ENCODE data around the gene POLR1G.
"Not testable (repeated sequence)": the region's sequence is repeated elsewhere in the genome, so short reads cannot be mapped to it uniquely, and the experiment has no call there.

Gene POLR1G

DNA sequence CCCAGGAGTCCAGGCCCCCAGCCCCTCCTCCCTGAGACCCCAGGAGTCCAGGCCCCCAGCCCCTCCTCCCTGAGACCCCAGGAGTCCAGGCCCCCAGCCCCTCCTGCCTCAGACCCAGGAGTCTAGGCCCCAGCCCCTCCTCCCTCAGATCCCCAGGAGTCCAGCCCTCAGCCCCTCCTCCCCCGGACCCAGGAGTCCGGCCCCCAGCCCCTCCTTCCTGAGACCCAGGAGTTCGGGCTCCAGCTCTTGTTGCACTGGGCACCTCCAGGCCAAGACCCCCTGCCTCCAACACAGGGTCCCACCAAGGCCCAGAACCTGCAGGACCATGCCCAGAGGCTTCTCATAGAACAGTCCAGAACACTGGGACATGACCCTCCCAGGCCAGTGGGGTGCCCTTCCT is 13.5 kb downstream of the POLR1G start:
- in situ Hi-C loops (cut with HindIII; ENCODE audit: low sequenced_read_pairs), result no loop called here

DNA sequence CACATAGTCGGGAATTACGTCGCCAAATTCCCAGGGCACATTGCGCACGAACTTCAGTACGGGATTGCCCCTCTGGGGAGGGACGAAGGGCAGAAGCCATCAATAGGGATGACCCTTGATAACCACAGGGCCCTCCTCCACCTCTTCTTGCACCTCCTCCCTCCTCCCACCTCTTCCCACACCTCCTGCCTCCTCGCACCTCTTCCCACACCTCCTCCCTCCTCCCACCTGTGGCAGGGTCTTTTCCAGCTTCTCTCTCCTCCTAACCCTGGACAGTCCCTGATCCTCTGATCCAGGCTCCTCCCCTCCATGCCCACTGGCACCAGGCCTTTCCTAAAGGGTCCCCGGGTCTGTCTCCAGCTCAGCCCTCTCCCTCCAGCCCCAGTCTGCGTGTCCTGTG is 13.9 kb downstream of the POLR1G start:
- in situ Hi-C loops (cut with HindIII; ENCODE audit: low sequenced_read_pairs), result no loop called here

DNA sequence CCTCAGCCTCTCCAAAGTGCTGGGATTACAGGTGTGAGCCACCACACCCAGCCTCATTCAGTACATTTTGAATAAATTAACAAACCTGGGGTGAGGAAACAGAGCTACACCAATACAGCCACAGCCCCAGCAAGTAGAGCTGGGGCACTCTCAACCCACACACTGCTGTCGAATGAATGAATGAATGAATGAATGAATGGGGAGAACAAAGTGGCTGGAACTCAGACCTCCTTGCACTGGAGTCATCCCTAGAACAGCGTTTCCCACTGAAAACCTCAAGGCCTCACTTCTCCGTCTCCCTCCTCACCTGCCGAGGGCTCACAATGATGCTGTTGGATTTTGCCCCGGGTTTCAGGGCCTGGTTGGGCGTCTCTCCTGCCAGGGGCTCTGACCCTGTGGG is 14.4 kb downstream of the POLR1G start:
- in situ Hi-C loops (cut with HindIII; ENCODE audit: low sequenced_read_pairs), result no loop called here

DNA sequence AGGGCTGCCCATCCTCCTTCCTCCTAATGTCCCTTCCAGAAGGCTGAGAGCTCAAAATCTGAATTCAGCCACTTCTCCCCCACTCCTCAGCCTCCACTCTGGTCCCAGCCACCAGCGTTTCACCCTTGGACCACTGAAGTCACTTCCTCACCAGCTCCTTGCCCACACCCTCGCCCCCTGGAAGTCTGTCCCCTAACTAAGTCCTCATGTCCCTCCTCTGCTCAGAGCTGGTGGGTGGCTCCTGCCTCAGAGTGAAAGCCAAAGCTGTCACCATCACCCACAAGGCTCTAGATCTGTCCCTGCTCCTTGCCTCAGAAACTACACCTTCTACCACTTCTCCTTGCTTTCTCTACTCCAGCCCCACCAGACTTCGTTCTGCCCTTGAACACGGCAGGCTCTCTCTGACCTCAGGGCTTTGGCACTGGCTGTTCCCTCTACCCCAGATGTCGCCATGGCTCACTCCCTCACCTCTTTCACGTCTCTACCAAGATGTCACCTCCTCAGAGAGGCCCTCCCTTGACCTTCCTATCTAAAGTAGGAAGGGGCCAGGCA is 15.6 kb downstream of the POLR1G start:
- in situ Hi-C loops (cut with HindIII; ENCODE audit: low sequenced_read_pairs), result no loop called here

DNA sequence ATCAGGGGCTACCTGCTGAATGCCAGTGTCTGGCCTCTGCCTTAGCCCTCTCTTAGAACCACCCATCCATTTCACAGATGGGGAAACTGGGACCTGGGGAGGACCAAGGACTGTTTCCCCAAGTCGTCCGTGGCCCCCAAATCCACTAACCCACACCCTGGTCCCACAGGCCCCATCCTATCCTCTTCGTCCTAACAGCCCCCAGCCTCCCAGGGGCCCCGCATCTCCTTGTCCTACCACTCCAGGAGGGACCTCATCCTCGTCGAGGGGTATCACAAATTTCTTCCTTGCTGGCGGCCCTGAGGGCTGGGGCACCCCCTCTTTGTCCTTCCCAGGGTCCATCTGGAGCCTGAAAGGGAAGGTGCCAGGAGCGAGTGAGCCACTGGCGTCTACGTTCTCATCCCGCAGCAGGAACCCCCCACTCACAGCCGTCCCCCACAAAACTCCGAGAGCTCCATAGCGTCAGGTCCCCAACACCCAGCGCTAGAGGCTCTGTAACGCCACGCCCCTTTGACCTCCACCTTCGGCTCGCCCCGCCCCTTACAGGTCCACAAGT is 16.7 kb downstream of the POLR1G start:
- in situ Hi-C loops (cut with HindIII; ENCODE audit: low sequenced_read_pairs), result no loop called here

DNA sequence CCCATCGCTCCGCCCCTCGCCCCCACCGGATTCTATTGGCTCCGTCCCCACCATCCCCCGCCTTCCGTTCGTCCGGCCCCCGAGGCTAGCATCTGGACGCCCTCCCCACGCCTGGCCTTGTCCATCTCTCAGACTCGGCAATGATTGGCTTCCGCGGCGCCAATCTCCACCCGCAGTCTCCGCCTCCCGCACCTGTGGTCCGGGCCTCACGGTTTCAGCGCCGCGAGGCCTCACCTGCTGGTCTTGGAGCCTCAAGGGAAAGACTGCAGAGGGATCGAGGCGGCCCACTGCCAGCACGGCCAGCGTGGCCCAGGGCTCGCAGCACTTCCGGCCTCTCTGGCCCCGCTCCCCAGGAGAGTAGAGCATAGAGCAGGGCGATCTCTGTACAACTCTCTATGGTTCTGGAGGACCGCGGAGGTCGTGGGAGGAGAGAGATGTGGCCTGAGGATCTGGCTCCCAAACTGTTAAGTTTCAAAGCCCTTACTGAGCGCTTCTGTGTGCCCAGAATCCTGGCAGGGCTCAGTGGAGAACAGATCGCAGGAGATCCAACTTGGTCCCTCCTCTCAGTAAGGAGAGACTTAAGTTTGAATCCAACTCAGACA is 17.2 kb downstream of the POLR1G start, which contains the start of gene ERCC1:
Gene ERCC1, minus strand, starts transcription at position 329 of the 602 bp plus-strand sequence. CDS start 543 bp downstream, outside the sequence.
- in situ Hi-C loops (cut with HindIII; ENCODE audit: low sequenced_read_pairs), result no loop called here

DNA sequence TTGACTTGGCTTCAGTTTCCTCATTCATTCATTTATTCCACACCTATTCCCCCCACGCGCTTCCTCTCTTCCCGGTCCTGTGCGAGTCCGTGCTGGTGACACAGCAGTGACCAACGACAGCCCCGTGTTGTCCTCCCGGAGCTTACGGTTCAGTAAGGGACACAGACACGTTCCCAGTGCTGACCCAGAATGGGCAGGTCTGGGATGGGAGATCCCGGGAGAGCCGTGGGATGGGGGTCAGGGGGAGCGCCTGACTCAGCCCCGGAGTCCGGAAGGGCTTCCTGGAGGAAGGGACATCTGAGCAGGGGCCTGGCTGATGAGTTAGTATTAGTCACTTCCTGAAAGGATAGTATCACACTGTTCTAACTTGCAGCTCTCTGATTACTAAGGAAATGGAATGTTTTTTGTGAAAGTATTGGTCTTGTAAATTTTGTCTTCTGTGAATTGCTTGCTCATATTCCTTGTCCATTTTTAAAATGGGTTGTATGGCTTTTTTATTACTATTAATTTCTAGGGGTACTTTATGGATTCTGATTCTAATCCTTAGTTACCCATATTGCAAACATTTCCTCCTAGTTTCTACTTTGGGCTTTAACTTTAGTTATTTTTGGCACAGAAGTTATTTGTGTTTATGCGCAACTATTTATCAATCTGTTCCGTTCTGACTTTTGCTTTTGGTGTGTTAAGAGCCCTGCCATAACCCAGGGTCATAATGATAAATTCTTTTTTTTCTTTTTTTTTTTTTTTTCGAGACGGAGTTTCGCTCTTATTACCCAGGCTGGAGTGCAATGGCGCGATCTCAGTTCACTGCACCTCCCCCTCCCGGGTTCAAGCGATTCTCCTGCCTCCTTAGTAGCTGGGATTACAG is 18.0 kb downstream of the POLR1G start:
- in situ Hi-C loops (cut with HindIII; ENCODE audit: low sequenced_read_pairs), result no loop called here

DNA sequence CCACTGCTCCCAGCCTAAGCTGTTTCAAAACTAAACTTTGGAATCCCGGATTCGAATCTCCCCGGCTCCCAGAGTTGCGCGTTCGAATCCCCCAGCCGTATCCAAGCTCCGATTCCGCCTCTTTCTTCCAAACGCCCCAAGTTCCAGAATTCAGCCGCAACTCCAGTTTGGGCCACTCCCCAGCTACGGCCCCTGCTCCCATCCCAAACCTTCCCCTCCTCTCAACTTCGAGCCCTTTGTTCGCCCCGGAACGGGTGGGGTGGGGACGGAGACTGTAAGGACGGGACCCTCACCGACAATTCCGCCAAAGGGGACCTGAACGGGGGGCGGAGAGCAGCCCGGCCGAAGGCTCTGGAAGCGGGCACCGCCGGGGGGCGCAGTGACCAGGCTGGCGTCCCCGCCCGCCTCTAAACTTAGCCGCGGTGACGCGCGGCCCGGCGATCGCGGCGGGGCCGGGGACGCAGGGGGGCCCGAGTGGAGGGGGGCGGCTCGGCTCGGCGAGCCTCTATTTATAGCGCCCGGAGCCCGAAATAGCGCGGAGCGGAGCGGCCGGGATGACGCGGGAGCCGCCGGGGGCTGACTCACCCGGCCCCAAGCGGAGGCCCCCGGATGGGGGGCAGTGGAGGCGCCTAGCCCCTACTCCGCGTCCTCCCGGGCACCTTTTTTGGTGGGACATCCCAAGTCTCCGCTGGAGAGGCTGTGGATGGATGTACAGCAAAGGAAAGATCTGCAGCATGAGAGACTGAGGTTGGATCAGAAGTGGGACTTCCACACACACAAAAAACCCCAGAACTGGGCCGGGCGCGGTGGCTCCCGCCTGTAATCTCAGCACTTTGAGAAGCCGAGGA is 22.2 kb downstream of the POLR1G start:
- in situ Hi-C loops (cut with HindIII; ENCODE audit: low sequenced_read_pairs), result no loop called here

DNA sequence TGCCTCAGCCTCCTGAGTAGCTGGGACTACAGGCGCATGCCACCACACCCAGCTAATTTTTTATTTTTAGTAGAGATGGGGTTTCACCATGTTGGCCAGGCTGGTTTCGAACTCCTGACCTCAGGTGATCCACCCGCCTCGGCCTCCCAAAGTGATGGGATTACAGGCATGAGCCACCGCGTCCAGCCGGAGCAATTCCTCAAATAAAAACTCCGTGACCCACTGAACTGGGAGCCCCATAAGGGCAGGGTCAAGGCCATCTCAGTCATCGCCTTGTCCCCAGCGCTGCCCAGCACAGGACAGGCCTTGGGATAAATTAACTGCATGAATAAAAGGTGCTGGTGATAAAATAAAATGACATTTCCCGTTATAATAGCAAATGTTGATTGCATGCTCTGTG is 23.5 kb downstream of the POLR1G start:
- in situ Hi-C loops (cut with HindIII; ENCODE audit: low sequenced_read_pairs), result not testable (repeated sequence)

DNA sequence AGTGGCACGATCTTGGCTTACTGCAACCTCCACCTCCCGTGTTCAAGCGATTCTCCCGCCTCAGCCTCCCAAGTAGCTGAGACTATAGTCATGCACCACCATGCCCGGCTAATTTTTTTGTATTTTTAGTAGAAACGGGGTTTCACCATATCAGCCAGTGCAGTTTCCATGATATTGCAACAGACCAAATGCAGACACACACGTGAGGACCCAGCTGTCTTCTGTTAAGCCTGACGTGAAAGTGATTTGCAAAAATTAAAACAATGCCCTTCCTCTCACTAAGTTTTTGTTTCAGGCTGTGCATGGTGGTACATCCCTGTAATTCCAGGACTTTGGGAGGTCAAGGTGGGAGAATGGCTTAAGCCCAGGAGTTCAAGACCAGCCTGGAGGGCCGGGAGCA is 24.6 kb downstream of the POLR1G start:
- in situ Hi-C loops (cut with HindIII; ENCODE audit: low sequenced_read_pairs), result not testable (repeated sequence)

DNA sequence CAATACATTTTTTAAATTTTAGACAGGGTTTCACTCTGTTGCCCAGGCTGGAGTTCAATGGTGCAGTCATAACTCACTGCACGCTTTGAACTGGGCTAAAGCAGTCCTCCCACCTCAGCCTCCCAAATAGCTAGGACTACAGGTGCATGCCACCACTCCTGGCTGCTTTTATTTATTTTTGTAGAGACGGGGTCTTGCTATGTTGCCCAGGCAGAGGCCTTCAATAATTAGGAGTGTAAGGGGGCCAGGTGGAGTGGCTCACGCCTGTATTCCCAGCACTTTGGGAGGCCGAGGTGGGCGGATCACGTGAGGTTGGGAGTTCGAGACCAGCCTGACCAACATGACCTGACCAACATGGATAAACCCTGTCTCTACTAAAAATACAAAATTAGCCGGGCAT is 26.1 kb downstream of the POLR1G start:
- in situ Hi-C loops (cut with HindIII; ENCODE audit: low sequenced_read_pairs), result not testable (repeated sequence)

DNA sequence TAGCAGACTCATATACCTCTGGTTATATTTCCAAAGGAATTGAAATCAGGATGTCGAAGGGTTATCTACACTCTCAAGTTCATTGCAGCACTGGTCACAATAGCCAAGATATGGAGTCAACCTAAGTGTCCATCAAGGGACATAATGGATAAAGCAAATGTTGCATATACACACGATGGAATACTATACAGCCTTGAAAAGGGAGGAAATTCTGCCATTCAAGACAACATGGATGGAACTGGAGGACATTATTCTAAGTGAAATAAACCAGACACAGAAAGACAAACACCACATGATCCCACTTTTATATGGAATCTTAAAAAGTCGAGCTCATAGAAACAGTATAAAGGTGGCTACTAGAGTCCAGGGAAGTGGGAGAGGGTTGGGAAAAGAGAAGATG is 30.9 kb downstream of the POLR1G start:
- in situ Hi-C loops (cut with HindIII; ENCODE audit: low sequenced_read_pairs), result no loop called here

DNA sequence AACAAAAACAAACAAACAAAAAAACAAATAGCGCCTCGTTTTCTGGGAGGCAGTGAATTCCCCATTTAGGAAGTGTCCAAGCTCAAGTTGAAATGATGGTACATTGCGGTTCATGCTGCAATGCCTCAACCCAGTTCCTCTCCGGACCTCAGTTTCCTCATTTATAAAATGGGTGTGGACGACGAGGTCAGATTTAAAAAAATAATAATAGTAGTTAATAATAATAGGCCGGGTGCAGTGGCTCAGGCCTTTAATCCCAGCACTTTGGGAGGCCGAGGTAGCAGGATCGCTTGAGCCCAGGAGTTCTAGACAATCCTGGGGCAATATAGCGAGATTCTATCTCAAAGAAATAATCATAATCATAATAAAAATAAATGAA is 32.7 kb downstream of the POLR1G start:
- in situ Hi-C loops (cut with HindIII; ENCODE audit: low sequenced_read_pairs), result no loop called here

DNA sequence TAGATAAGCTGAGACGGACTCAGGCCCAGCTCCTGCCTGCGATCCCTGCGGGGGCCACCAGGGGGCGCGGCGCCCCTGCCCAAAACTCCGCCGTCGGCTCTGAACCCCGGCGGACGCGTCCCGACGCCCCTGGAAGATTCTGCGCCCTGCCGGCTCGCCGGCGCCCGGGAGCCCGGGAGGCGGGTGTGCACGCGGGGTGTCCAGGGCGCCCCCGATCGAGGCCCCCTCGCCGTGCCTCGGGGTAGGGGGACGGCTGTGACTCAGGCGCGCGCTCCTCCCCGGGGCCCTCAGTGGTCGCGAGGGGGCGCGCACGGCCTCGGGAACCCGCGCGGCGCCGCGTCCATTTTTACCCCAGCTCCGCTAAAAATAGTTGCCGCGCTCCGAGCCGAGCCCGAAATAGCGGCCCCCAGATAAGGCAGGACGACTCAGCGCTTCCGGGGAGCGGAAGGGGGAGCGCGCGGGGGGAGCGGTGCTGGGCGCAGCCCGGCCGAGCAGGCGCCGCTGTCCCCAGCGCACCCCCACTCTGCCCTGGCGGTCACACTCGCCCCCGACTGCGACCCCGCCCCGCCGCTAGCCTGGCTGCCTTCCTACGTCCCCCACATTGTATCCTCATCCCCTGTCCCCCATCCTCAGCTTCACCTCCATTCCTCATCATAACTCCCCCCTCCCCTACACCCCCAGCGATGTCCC is 33.3 kb downstream of the POLR1G start:
- in situ Hi-C loops (cut with HindIII; ENCODE audit: low sequenced_read_pairs), result loop anchor here (5.0 kb wide), 1 partner anchor 38 kb away; no protein-coding TSS in a partner anchor

DNA sequence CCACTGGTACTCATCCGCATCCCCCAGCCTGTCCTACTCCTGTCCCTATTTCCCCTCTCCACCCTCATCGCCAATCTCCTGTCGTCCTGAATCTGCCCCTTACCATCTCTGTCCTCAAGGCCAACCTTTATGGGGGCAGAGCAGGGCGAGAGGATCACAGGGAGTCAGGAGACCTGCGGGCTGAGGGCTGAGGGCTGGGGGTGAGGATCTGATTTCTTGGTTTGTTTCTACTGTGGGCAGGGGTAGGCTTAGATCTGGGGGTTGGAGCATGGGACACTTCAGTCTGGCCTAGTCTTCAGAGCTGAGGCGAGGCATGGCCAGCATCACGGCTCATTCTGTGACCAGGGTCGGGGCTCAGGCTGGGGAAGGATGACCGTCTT is 33.8 kb downstream of the POLR1G start:
- in situ Hi-C loops (cut with HindIII; ENCODE audit: low sequenced_read_pairs), result loop anchor here (5.0 kb wide), 1 partner anchor 37 kb away; no protein-coding TSS in a partner anchor

DNA sequence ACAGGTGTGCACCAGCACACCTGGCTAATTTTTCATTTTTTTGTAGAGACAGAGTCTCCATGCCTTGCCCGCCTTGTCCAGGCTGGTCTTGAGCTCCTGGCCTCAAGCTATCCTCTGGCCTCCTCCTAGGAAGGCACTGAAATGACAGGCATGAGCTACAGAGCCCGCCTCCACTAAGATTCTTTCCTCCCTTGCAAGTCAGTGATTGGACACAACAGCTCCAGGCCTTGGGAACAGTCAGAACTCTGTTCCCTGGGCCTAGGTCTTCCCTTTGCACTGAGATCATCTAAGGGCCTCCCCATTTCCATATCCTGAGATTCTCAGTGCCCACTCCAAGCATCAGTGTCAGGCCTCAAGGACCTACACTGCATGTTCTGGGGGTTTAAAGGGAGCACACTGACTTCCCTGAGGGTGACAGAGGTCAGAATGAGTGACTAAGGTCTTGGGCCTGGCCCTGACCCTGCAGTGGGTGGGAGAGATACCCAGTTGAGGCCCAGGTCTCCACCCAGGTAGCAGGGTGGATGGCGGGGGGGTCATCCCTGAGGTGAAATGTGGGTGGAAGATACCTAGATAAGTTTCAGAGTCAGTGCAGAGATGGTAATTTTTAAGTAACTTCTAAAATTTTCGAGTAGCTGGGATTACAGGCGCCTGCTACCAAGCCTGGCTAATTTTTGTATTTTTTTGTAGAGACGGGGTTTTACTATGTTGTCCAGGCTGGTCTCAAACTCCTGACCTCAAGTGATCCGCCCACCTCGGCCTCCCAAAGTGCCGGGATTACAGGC is 34.6 kb downstream of the POLR1G start:
- in situ Hi-C loops (cut with HindIII; ENCODE audit: low sequenced_read_pairs), result loop anchor here (5.0 kb wide), 1 partner anchor 36 kb away; no protein-coding TSS in a partner anchor

DNA sequence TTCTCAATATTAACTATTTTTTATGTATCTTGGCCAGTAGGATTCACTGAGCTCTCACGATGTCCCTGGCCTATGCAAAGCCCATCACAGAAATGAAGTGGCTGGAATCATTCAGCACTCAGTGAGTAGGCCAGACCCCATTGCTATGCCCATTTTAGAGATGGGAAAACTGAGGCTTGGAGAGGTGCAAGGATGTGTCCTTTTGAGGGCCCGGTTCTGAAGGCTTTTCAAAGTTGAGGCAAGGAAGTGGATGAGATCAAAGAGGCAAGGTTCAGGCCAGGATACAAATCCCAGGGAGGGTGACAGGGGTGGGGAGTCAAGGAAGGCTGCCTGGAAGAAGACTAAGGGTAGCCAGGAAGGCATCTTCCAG is 35.9 kb downstream of the POLR1G start:
- in situ Hi-C loops (cut with HindIII; ENCODE audit: low sequenced_read_pairs), result loop anchor here (5.0 kb wide), 1 partner anchor 35 kb away; no protein-coding TSS in a partner anchor

DNA sequence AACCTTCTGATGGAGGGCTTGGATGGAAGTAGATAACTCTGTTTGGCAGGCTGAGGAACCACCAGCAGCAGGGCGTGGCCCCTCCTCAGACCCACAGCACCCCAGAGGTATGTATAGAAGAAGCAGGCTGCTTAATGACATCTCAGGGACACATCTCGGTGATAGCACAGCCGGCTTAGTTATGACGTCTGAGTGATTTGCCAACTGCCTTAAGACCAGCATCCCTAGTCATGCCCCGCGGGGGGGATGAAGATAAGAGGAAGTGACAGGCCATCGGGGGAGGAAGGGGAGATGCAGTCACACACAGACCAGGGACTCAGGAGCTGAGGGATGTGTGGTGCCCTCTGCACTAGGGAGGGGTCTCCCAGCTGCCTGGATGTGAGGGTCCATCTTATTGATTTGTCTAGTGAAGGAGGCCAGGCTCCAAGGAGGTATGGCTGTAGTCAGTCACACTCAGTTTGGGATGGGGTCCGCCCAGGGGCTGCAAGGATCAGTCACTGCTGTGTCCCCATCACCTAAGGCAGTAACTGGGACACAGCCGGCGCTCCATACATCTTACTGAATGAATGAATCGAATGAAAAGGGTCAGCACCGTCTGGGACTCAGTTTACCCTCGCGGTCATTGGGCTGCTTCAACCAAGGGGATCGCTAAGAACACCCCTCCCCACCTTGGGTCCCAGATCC is 36.5 kb downstream of the POLR1G start:
- in situ Hi-C loops (cut with HindIII; ENCODE audit: low sequenced_read_pairs), result loop anchor here (5.0 kb wide), 1 partner anchor 34 kb away; no protein-coding TSS in a partner anchor

Data from endothelial cell of hepatic sinusoid (primary cell).